HEK293 (cell line): ENCODE data around the gene FHIT.

Experiments
- CTCF ChIA-PET: fragments of 350-600 bp; formaldehyde crosslinking; extraction: SDS; loops from one replicate; lab custom pipeline; 2021; ENCODE audit warnings: antibody characterized with exemption; lab: Yijun Ruan, JAX
- POLR2A ChIA-PET: fragments of 300-600 bp; formaldehyde crosslinking; extraction: SDS; loops from one replicate; lab custom pipeline; 2020; ENCODE audit warnings: antibody characterized with exemption, inconsistent platforms; lab: Yijun Ruan, JAX
- H3K27ac ChIP-seq: fragments of 200-500 bp; sonication (Bioruptor generic); 2 replicates; pipeline ENCODE4 v1.5.1; 2014; ENCODE audit warnings: low read depth, low read length, control low read depth, inconsistent platforms; ENCODE audit errors: extremely low read depth
- H3K36me3 ChIP-seq, 2 experiments: fragments of 200-500 bp in 1 of 2; sonication (Bioruptor generic) in 1 of 2; 1 replicate in 1 of 2; 2 replicates in 1 of 2; pipeline ENCODE4 v1.5.1; 2014 to 2017; ENCODE audit warnings: inconsistent platforms in 2 of 2, low read length in 2 of 2; ENCODE audit not compliant: control insufficient read depth in 2 of 2, insufficient read depth in 1 of 2
- H3K4me1 ChIP-seq: fragments of 200-500 bp; sonication (Bioruptor generic); 2 replicates; pipeline ENCODE4 v1.5.1; 2014; ENCODE audit warnings: mild to moderate bottlenecking, low read length, inconsistent platforms; ENCODE audit not compliant: control insufficient read depth, insufficient read depth
- H3K4me3 ChIP-seq: 2 replicates; pipeline ENCODE4 v1.5.1; 2011; ENCODE audit warnings: low read depth, mild to moderate bottlenecking, control low read depth, low read length, moderate library complexity
- H3K9me3 ChIP-seq: fragments of 200-500 bp; sonication (Bioruptor generic); 2 replicates; pipeline ENCODE4 v1.5.1; 2014; ENCODE audit warnings: low read depth, low read length, inconsistent platforms; ENCODE audit not compliant: control insufficient read depth, insufficient read depth
- ATF2 ChIP-seq: fragments of 450-650 bp; formaldehyde crosslinking; IDR thresholded peaks from 2 replicates; pipeline ENCODE4 v1.5.1; 2016; ENCODE audit warnings: missing biosample characterization, missing genetic modification characterization, low read depth
- EGR2 ChIP-seq: fragments of 450-650 bp; formaldehyde crosslinking; IDR thresholded peaks from 2 replicates; pipeline ENCODE4 v1.5.1; 2016; ENCODE audit warnings: low read depth, missing biosample characterization, missing genetic modification characterization
- GLI2 ChIP-seq: fragments of 450-650 bp; formaldehyde crosslinking; IDR thresholded peaks from 2 replicates; pipeline ENCODE4; 2017; ENCODE audit warnings: missing biosample characterization, missing genetic modification characterization, low read depth, borderline replicate concordance
- HOXA7 ChIP-seq: sonication (generic); formaldehyde crosslinking; IDR thresholded peaks from 2 replicates; pipeline ENCODE4 v1.8.1; 2022; ENCODE audit warnings: missing genetic modification reagents, borderline replicate concordance
- HOXD13 ChIP-seq: sonication (generic); formaldehyde crosslinking; IDR thresholded peaks from 2 replicates; pipeline ENCODE4 v1.8.0; 2022; ENCODE audit warnings: missing genetic modification reagents, borderline replicate concordance
- INSM2 ChIP-seq: fragments of 450-650 bp; formaldehyde crosslinking; IDR thresholded peaks from 2 replicates; pipeline ENCODE4 v1.5.1; 2016; ENCODE audit warnings: missing biosample characterization, missing genetic modification characterization
- KLF8 ChIP-seq: fragments of 450-650 bp; formaldehyde crosslinking; IDR thresholded peaks from 2 replicates; pipeline ENCODE4 v1.5.1; 2016; ENCODE audit warnings: missing biosample characterization, missing genetic modification characterization
- SETDB1 ChIP-seq: IDR thresholded peaks from one replicate; pipeline ENCODE4 v1.6.1; 2017; ENCODE audit warnings: mild to moderate bottlenecking, low read length, moderate library complexity, mixed read lengths; ENCODE audit not compliant: insufficient read length
- TSHZ1 ChIP-seq: fragments of 450-650 bp; formaldehyde crosslinking; IDR thresholded peaks from 2 replicates; pipeline ENCODE4 v1.5.1; 2016; ENCODE audit warnings: missing biosample characterization, missing genetic modification characterization, borderline replicate concordance
- ZIC2 ChIP-seq: fragments of 450-650 bp; formaldehyde crosslinking; IDR thresholded peaks from 2 replicates; pipeline ENCODE4 v1.5.1; 2016; ENCODE audit warnings: missing biosample characterization, missing genetic modification characterization
- ZNF18 ChIP-seq: fragments of 450-650 bp; formaldehyde crosslinking; IDR thresholded peaks from 2 replicates; pipeline ENCODE4 v1.5.1; 2016; ENCODE audit warnings: missing biosample characterization, missing genetic modification characterization
- ZNF202 ChIP-seq: fragments of 450-650 bp; formaldehyde crosslinking; IDR thresholded peaks from 2 replicates; pipeline ENCODE4 v1.5.1; 2016; ENCODE audit warnings: missing biosample characterization, missing genetic modification characterization, borderline replicate concordance
- ZNF266 ChIP-seq: fragments of 450-650 bp; formaldehyde crosslinking; IDR thresholded peaks from 2 replicates; pipeline ENCODE4 v1.5.1; 2016; ENCODE audit warnings: missing biosample characterization, missing genetic modification characterization, low read depth
- ZNF37A ChIP-seq: fragments of 450-650 bp; IDR thresholded peaks from 2 replicates; pipeline ENCODE4 v1.5.1; 2018; ENCODE audit warnings: missing biosample characterization, missing genetic modification characterization
- ZNF423 ChIP-seq: fragments of 450-650 bp; formaldehyde crosslinking; IDR thresholded peaks from 2 replicates; pipeline ENCODE4 v1.5.1; 2016; ENCODE audit warnings: missing biosample characterization, missing genetic modification characterization
- ZNF521 ChIP-seq: fragments of 450-650 bp; formaldehyde crosslinking; IDR thresholded peaks from 2 replicates; pipeline ENCODE4 v1.5.1; 2017; ENCODE audit warnings: missing biosample characterization, mild to moderate bottlenecking, missing genetic modification characterization
- ZNF529 ChIP-seq: fragments of 450-650 bp; formaldehyde crosslinking; IDR thresholded peaks from 2 replicates; pipeline ENCODE4 v1.5.1; 2017; ENCODE audit warnings: missing genetic modification characterization, missing biosample characterization; ENCODE audit not compliant: insufficient replicate concordance
- ZNF544 ChIP-seq: fragments of 450-650 bp; formaldehyde crosslinking; IDR thresholded peaks from 2 replicates; pipeline ENCODE4 v1.5.0; 2017; ENCODE audit warnings: missing biosample characterization, missing genetic modification characterization
- ZNF623 ChIP-seq: fragments of 450-650 bp; formaldehyde crosslinking; IDR thresholded peaks from 2 replicates; pipeline ENCODE4 v1.5.1; 2016; ENCODE audit warnings: missing biosample characterization, missing genetic modification characterization
- ZNF626 ChIP-seq: fragments of 450-650 bp; sonication (Bioruptor Pico); formaldehyde crosslinking; IDR thresholded peaks from 2 replicates; pipeline ENCODE4 v1.5.1; 2018; ENCODE audit warnings: missing biosample characterization, missing genetic modification characterization, inconsistent platforms
- ZNF837 ChIP-seq: fragments of 450-650 bp; formaldehyde crosslinking; IDR thresholded peaks from 2 replicates; pipeline ENCODE4 v1.5.1; 2016; ENCODE audit warnings: missing biosample characterization, missing genetic modification characterization
- ZSCAN4 ChIP-seq: fragments of 450-650 bp; formaldehyde crosslinking; IDR thresholded peaks from 2 replicates; pipeline ENCODE4 v1.5.1; 2017; ENCODE audit warnings: missing biosample characterization, missing genetic modification characterization

FHIT gene

GRCh38 chr3:61080737-61081445 is 170.4 kb downstream of the FHIT start:
- Histone ChIP-seq H3K36me3 (no peaks in the 10 kb centered on the region), H3K9me3 (no peaks in the 10 kb centered on the region), H3K4me1 (no peaks in the 10 kb centered on the region), H3K4me3 (no peak overlapping the region), H3K27ac (no peak overlapping the region)
- TF ChIP-seq ZNF837 (tag by site-specific recombination), result no peak
- TF ChIP-seq ZNF623, result no peak
- peak; percentile 53; the same call in 1 of the 2 replicates for TF ChIP-seq ZNF18 (tag by site-specific recombination)
- TF ChIP-seq ZNF423 (tag by site-specific recombination), result no peak
- no peak for TF ChIP-seq KLF8
- no peak for TF ChIP-seq ZNF544 (tag by site-specific recombination)
- TF ChIP-seq ZIC2, result peak; percentile 70
- POLR2A ChIA-PET, result no interaction called here
- CTCF ChIA-PET, result interaction anchor here (0.9 to 1.1 kb wide), 2 partner anchors 12 to 301 kb away, joined by 3 read pairs; no protein-coding TSS in a partner anchor

- ChIA-PET POLR2A (no interaction called here), CTCF (no interaction called here)
- Histone ChIP-seq H3K27ac (no peak overlapping the region), H3K36me3 (no peaks in the 10 kb centered on the region), H3K9me3 (no peaks in the 10 kb centered on the region), H3K4me1 (no peaks in the 10 kb centered on the region), H3K4me3 (no peak overlapping the region)
- TF ChIP-seq ZNF37A (tag by site-specific recombination), result no peak
- TF ChIP-seq ZSCAN4 (tag by site-specific recombination), result no peak
- no peak for TF ChIP-seq HOXD13 (CRISPR knock-in tag)
- no peak for TF ChIP-seq SETDB1
- no peak for TF ChIP-seq EGR2 (tag by site-specific recombination)
- no peak for TF ChIP-seq INSM2 (tag by site-specific recombination)
- peak; percentile 67 for TF ChIP-seq ATF2
These were observed 173.1 kb downstream of the FHIT start for GRCh38 chr3:61078048-61078752.

- H3K27ac ChIP-seq, result no peak overlapping the region
- ChIA-PET CTCF (no interaction called here), POLR2A (no interaction called here)
- H3K9me3 ChIP-seq, result no peaks in the 10 kb centered on the region
- no peaks in the 10 kb centered on the region for H3K4me1 ChIP-seq
- no peaks in the 10 kb centered on the region for H3K36me3 ChIP-seq
- no peak overlapping the region for H3K4me3 ChIP-seq
- TF ChIP-seq HOXA7 (CRISPR knock-in tag) (no peak), ZNF202 (tag by site-specific recombination) (no peak), ZNF529 (tag by site-specific recombination) (no peak), ZNF266 (no peak), ZNF521 (tag by site-specific recombination) (no peak), ZNF626 (no peak), GLI2 (no peak), TSHZ1 (tag by site-specific recombination) (no peak)
These were observed 173.7 kb downstream of the FHIT start for GRCh38 chr3:61077551-61077950.
